Central memory CD8-positive, alpha-beta T cell (primary cell): ENCODE measurements around the gene NSF.
"Not testable (repeated sequence)": the region's sequence is repeated elsewhere in the genome, so short reads cannot be mapped to it uniquely, and the experiment has no call there.

Experiments
- ATAC-seq: fragments of 150-1000 bp; cut with Tn5 transposase; replicated peaks from 2 replicates; pipeline ENCODE4 v1.10.0; 2022; ENCODE audit warnings: mild to moderate bottlenecking, moderate FRiP score, moderate number of reproducible peaks; ENCODE audit not compliant: poor library complexity, severe bottlenecking; ENCODE audit errors: extremely low read depth
- DNase-seq, 2 donors: peaks; one replicate each; pipeline ENCODE4 v3.0.0; 2021; ENCODE audit warnings: low spot score in 2 of 2
- H3K27ac Mint-ChIP-seq: one replicate; pipeline ENCODE4 v1.8.0; 2022; ENCODE audit warnings: low read depth, mild to moderate bottlenecking, moderate library complexity, mixed read lengths
- H3K27me3 Mint-ChIP-seq: one replicate; pipeline ENCODE4 v1.8.0; 2022; ENCODE audit warnings: mixed read lengths
- H3K36me3 Mint-ChIP-seq: one replicate; pipeline ENCODE4 v1.8.0; 2022; ENCODE audit warnings: mild to moderate bottlenecking, moderate library complexity, mixed read lengths; ENCODE audit not compliant: insufficient read depth
- H3K4me1 Mint-ChIP-seq: one replicate; pipeline ENCODE4 v1.8.0; 2022; ENCODE audit warnings: mixed read lengths
- H3K4me3 Mint-ChIP-seq: one replicate; pipeline ENCODE4 v1.8.0; 2022; ENCODE audit warnings: mild to moderate bottlenecking, moderate library complexity, mixed read lengths
- H3K9me3 Mint-ChIP-seq: one replicate; pipeline ENCODE4 v1.8.0; 2022; ENCODE audit warnings: mixed read lengths

The NSF gene

DNA sequence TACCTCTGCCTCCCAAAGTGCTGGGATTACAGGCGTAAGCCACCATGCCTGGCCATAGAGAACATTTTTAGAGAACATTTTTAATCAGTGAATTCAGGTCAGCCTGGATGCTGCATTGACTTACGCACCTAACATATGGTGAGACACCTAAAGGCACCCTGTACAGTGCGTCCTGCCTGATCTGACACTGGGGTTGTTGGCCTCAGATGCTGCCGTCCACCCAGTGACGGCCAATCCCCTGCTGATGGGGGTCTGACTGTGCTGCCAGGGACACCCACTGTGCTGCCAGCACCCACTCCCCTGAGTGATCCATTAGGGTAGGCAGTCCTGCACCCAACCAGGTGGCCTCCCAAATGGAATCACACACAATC lies 189.5 kb downstream of the NSF start:
- H3K4me1 Mint-ChIP-seq: no peaks in the 10 kb centered on the region
- no peaks in the 10 kb centered on the region for H3K9me3 Mint-ChIP-seq
- no peaks in the 10 kb centered on the region for H3K36me3 Mint-ChIP-seq
- peaks cover 57% of the 10 kb centered on the region for H3K27me3 Mint-ChIP-seq
- H3K4me3 Mint-ChIP-seq: no peak overlapping the region
- ATAC-seq: no peak
- H3K27ac Mint-ChIP-seq: no peak overlapping the region
- no peak for DNase-seq

DNA sequence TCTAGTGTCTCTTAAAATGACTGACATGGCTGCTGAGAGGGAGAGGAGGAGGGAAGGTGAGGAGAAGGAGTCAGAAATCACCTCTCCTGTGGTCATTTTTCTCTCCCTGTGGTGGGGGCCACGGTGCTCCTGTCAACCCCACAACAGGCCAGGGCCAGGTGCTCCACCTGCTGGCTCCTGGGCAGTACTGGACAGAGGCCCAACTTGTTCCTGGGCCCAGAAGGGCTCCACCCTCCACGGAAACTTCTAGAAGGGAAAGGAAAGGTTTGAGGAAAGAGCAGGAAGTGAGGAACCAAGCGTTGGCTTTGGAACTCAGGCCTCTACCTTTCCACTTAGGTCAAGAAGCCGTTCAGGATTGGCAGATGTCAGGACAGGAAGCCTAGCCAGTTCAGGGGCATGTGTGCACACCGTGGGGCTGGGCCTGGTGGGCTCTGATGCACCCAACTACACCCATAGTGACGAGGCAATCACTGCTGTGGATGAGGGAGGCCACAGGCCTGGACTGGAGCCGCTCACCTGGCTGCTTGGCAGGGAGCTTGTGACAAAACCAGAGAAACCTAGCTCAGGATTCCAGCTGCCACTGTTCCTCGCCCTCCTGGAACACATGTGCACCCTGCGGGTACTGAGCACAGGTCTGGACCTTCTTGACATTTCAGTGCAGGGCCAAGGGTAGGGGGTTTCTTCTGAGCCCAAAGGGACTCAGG lies 191.9 kb downstream of the NSF start:
- DNase-seq (no peak), ATAC-seq (no peak)
- peaks cover 39% of the 10 kb centered on the region for H3K27me3 Mint-ChIP-seq
- no peak overlapping the region for H3K27ac Mint-ChIP-seq
- H3K9me3 Mint-ChIP-seq: no peaks in the 10 kb centered on the region
- no peaks in the 10 kb centered on the region for H3K36me3 Mint-ChIP-seq
- H3K4me1 Mint-ChIP-seq: no peaks in the 10 kb centered on the region
- no peak overlapping the region for H3K4me3 Mint-ChIP-seq

GRCh38 chr17:46783031-46783593 lies 192.6 kb downstream of the NSF start:
- Mint-ChIP-seq H3K36me3 (no peaks in the 10 kb centered on the region), H3K9me3 (no peaks in the 10 kb centered on the region), H3K4me1 (no peaks in the 10 kb centered on the region), H3K27me3 (peaks cover 32% of the 10 kb centered on the region), H3K4me3 (no peak overlapping the region), H3K27ac (no peak overlapping the region)
- ATAC-seq (no peak), DNase-seq (no peak)

- Mint-ChIP-seq H3K36me3 (no peaks in the 10 kb centered on the region), H3K4me1 (no peaks in the 10 kb centered on the region), H3K27me3 (peaks cover 28% of the 10 kb centered on the region), H3K4me3 (no peak overlapping the region), H3K27ac (no peak overlapping the region), H3K9me3 (no peaks in the 10 kb centered on the region)
- DNase-seq (no peak), ATAC-seq (no peak)
Observed at GRCh38 chr17:46785696-46786095, 195.2 kb downstream of the NSF start.

- no peaks in the 10 kb centered on the region for H3K36me3 Mint-ChIP-seq
- no peaks in the 10 kb centered on the region for H3K4me1 Mint-ChIP-seq
- no peak overlapping the region for H3K27ac Mint-ChIP-seq
- DNase-seq (no peak), ATAC-seq (no peak)
- no peak overlapping the region for H3K4me3 Mint-ChIP-seq
- H3K27me3 Mint-ChIP-seq: peaks cover 42% of the 10 kb centered on the region
- H3K9me3 Mint-ChIP-seq: no peaks in the 10 kb centered on the region
Observed at GRCh38 chr17:46787478-46787877, 197.0 kb downstream of the NSF start.

DNA sequence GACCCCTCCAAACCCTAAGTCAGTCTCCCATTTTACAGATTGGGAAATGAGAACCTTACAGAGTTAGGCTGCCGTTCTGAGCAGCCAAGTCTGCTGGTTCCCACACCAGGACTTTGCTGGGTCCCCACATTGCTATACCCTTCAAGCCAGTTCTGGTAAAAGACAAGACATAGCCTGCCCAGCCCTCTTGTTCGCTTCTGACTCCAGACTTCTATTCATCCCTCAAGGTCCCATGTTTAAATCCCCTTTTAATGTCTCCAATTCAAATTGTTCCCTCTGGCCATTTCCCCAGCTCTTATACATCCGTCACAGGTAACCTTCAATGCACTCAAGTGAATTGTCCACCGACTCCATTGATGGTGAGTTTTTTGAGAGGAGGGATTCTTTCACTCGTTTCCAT lies 197.8 kb downstream of the NSF start:
- Mint-ChIP-seq H3K27ac (no peak overlapping the region), H3K27me3 (peaks cover 43% of the 10 kb centered on the region), H3K4me1 (no peaks in the 10 kb centered on the region), H3K4me3 (no peak overlapping the region), H3K9me3 (no peaks in the 10 kb centered on the region), H3K36me3 (no peaks in the 10 kb centered on the region)
- ATAC-seq (no peak), DNase-seq (no peak)

GRCh38 chr17:46788796-46789195 lies 198.3 kb downstream of the NSF start:
- DNase-seq (no peak), ATAC-seq (no peak)
- Mint-ChIP-seq H3K4me3 (no peak overlapping the region), H3K27ac (no peak overlapping the region), H3K4me1 (no peaks in the 10 kb centered on the region), H3K9me3 (no peaks in the 10 kb centered on the region), H3K27me3 (peaks cover 43% of the 10 kb centered on the region), H3K36me3 (no peaks in the 10 kb centered on the region)

GRCh38 chr17:46789610-46790009 lies 199.1 kb downstream of the NSF start:
- ATAC-seq (no peak), DNase-seq (no peak)
- H3K9me3 Mint-ChIP-seq: no peaks in the 10 kb centered on the region
- no peaks in the 10 kb centered on the region for H3K4me1 Mint-ChIP-seq
- H3K4me3 Mint-ChIP-seq: no peak overlapping the region
- peaks cover 42% of the 10 kb centered on the region for H3K27me3 Mint-ChIP-seq
- H3K27ac Mint-ChIP-seq: no peak overlapping the region
- no peaks in the 10 kb centered on the region for H3K36me3 Mint-ChIP-seq

- Mint-ChIP-seq H3K36me3 (no peaks in the 10 kb centered on the region), H3K9me3 (no peaks in the 10 kb centered on the region), H3K4me1 (no peaks in the 10 kb centered on the region), H3K27me3 (peaks cover 46% of the 10 kb centered on the region), H3K27ac (no peak overlapping the region), H3K4me3 (no peak overlapping the region)
- ATAC-seq: no peak
- DNase-seq: no peak
Observed at GRCh38 chr17:46790216-46790615, 199.7 kb downstream of the NSF start.

GRCh38 chr17:46791531-46791930 lies 201.1 kb downstream of the NSF start:
- Mint-ChIP-seq H3K27ac (no peak overlapping the region), H3K9me3 (no peaks in the 10 kb centered on the region), H3K4me3 (no peak overlapping the region), H3K27me3 (peaks cover 59% of the 10 kb centered on the region), H3K4me1 (no peaks in the 10 kb centered on the region), H3K36me3 (no peaks in the 10 kb centered on the region)
- ATAC-seq (no peak), DNase-seq (no peak)

DNA sequence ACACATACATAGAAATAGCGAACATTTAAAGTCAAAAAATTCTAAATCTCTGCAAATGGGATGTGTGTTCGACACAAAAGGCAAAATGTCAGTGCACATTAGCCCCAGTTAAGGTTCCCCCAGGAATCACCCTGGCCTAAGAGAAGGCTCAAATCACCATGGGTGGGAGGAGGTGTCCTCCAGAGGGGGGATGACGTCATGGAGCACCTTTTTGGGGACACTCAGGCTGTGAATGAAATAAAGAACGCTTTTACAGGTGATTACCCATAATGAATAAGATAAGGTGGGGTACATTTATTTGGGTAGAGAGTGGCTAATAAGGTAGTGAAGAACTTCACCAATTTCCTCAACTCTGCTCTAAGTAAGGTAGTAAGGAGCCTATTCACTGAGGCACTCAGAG lies 201.6 kb downstream of the NSF start:
- Mint-ChIP-seq H3K27me3 (peaks cover 64% of the 10 kb centered on the region), H3K36me3 (no peaks in the 10 kb centered on the region), H3K9me3 (no peaks in the 10 kb centered on the region), H3K27ac (no peak overlapping the region), H3K4me1 (no peaks in the 10 kb centered on the region), H3K4me3 (no peak overlapping the region)
- ATAC-seq: no peak
- DNase-seq: no peak

- ATAC-seq, H3K9me3 Mint-ChIP-seq, H3K4me3 Mint-ChIP-seq, H3K4me1 Mint-ChIP-seq, H3K36me3 Mint-ChIP-seq, H3K27ac Mint-ChIP-seq, DNase-seq: not testable (repeated sequence)
- peaks cover 70% of the 10 kb centered on the region for H3K27me3 Mint-ChIP-seq
Observed at GRCh38 chr17:46793023-46793422, 202.6 kb downstream of the NSF start.

- H3K4me1 Mint-ChIP-seq: no peaks in the 10 kb centered on the region
- no peak overlapping the region for H3K27ac Mint-ChIP-seq
- no peaks in the 10 kb centered on the region for H3K36me3 Mint-ChIP-seq
- peaks cover 70% of the 10 kb centered on the region for H3K27me3 Mint-ChIP-seq
- no peak overlapping the region for H3K4me3 Mint-ChIP-seq
- ATAC-seq: no peak
- no peak for DNase-seq
- no peaks in the 10 kb centered on the region for H3K9me3 Mint-ChIP-seq
Observed at GRCh38 chr17:46793541-46793940, 203.1 kb downstream of the NSF start.
